ENCODE measurements around the gene BDKRB1. TPM values are rescaled to one million over a fixed set of nuclear protein-coding genes. Genes with fewer than 3 reads are reported as not detected.

The BDKRB1 gene
- total and polyA plus RNA-seq, 10 of the 15 experiments (the other 5 are each of a cell fraction or from before 2014, with no cell fraction given): 0.21 TPM; not detected in 9

DNA sequence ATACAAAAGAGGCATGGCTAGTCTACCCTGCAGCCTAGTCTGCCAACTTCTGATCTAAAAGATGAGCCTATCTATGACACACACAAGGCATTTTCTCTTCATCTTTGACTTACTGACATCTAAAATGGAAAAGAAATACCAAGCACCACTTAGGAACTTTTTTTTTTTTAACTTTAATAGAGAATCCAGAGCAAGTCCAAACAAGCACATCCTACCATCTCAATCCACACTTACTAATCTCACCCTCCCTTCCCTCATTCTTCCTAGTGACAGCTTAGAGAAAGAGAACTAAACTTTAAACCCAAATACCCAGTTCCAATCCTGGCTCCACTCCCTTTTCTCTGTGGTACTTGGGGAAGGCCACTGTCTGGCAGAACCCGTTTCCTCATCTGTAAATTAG, 31.8 kb downstream of the BDKRB1 start:
- in situ Hi-C loops (cut with MboI): no loop called here
- Histone ChIP-seq H3K4me1 (ENCODE audit: control insufficient read depth, insufficient read depth, low read length) (no peaks in the 10 kb centered on the region), H3K4me2 (ENCODE audit: control insufficient read depth, insufficient read depth) (no peak overlapping the region), H3K27ac (ENCODE audit: control insufficient read depth, insufficient read depth) (no peak overlapping the region), H3K36me3 (ENCODE audit: control insufficient read depth in 2 of 2, insufficient read depth in 2 of 2, low read length in 1 of 2) (peaks cover 0 to 11% of the 10 kb centered on the region in 2 experiments), H3K4me3 (no peak overlapping the region), H3K9me3 (replicated peaks; ENCODE audit: control insufficient read depth, insufficient read depth, low read length) (no peaks in the 10 kb centered on the region), H3K27me3 (replicated peaks in 1 of 2; ENCODE audit: control insufficient read depth in 2 of 2, insufficient read depth in 2 of 2, low read length in 1 of 2) (no peaks in the 10 kb centered on the region), H3K9ac (ENCODE audit: control insufficient read depth, insufficient read depth, low read length) (no peak overlapping the region), H3K79me2 (ENCODE audit: control insufficient read depth, insufficient read depth, low read length) (no peaks in the 10 kb centered on the region), H2AFZ (ENCODE audit: control insufficient read depth, low read depth, low read length) (no peak overlapping the region), H4K20me1 (ENCODE audit: control insufficient read depth, insufficient read depth) (no peaks in the 10 kb centered on the region)
- no peak for DNase-seq (ENCODE audit: low read depth, low spot score)
- intact Hi-C loops (cut with micrococcal nuclease; ENCODE audit: unreplicated experiment): no loop called here
- SMC1A ChIA-PET (ENCODE audit: uncharacterized antibody, unreplicated experiment): no interaction called here
- WGBS (ENCODE audit: insufficient coverage, insufficient replicate concordance, low lambda C conversion rate, missing lambda C conversion rate): 96% methylated on average over 1 of the region's 1 CpG
- no peak for FAIRE-seq
- CTCF ChIA-PET: interaction anchor here (1.2 to 2.7 kb wide), 2 partner anchors 11 to 13 kb away, joined by 4 to 11 read pairs; no protein-coding TSS in a partner anchor
- TF ChIP-seq PAX5 (IDR thresholded peaks at IDR 0.05; ENCODE audit: borderline replicate concordance, low read depth, low read length): no peak
- TF ChIP-seq, protein P1, sequence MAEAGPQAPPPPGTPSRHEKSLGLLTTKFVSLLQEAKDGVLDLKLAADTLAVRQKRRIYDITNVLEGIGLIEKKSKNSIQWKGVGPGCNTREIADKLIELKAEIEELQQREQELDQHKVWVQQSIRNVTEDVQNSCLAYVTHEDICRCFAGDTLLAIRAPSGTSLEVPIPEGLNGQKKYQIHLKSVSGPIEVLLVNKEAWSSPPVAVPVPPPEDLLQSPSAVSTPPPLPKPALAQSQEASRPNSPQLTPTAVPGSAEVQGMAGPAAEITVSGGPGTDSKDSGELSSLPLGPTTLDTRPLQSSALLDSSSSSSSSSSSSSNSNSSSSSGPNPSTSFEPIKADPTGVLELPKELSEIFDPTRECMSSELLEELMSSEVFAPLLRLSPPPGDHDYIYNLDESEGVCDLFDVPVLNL (IDR thresholded peaks at IDR 0.05; ENCODE audit: low read depth, low read length): no peak
- no peak for TF ChIP-seq MXI1 (IDR thresholded peaks at IDR 0.05; ENCODE audit: low read depth, low read length)
- TF ChIP-seq, protein P2, sequence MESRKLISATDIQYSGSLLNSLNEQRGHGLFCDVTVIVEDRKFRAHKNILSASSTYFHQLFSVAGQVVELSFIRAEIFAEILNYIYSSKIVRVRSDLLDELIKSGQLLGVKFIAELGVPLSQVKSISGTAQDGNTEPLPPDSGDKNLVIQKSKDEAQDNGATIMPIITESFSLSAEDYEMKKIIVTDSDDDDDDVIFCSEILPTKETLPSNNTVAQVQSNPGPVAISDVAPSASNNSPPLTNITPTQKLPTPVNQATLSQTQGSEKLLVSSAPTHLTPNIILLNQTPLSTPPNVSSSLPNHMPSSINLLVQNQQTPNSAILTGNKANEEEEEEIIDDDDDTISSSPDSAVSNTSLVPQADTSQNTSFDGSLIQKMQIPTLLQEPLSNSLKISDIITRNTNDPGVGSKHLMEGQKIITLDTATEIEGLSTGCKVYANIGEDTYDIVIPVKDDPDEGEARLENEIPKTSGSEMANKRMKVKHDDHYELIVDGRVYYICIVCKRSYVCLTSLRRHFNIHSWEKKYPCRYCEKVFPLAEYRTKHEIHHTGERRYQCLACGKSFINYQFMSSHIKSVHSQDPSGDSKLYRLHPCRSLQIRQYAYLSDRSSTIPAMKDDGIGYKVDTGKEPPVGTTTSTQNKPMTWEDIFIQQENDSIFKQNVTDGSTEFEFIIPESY (IDR thresholded peaks at IDR 0.05): no peak
- no peak for TF ChIP-seq POLR2AphosphoS2 (IDR thresholded peaks at IDR 0.05; ENCODE audit: low read depth, low read length)
- TF ChIP-seq ZNF274 (IDR thresholded peaks at IDR 0.05; ENCODE audit: insufficient read depth, insufficient read length): no peak
- POLR2A ChIA-PET: no interaction called here
- no TSS peak for BruUV-seq (replicated peaks)
- no peak for ATAC-seq
- RAD21 ChIA-PET (ENCODE audit: unreplicated experiment): no interaction called here
